Measurements from ENCODE around the gene PRR5L.

The PRR5L gene

DNA sequence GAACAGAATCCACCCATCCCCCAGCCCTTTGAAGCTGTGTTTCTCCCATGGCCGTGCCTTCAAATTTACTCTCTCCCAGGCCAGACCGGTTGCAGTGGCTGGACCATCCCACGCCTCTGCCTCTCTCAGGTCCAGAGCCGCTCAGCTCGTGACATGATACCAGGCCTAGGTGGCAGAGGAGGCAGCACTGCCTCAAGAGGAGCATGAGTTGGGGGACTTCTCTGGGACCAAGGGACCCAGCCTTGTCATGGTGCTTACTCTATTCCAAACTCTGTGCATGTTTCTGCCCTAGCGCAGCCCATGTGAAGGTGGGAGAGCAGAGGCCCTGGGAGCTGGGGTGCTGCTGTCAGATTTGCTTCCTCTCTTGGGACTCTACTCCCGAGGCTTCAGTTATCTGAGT is 163.0 kb downstream of the PRR5L start:
- Histone ChIP-seq H3K27me3 (ENCODE audit: insufficient read depth, poor library complexity, severe bottlenecking) (no peaks in the 10 kb centered on the region), H3K4me3 (replicated peaks; ENCODE audit: insufficient read depth, low read length) (no peak overlapping the region), H3K27ac (replicated peaks) (no peak overlapping the region)
- DNase-seq (ENCODE audit: low read depth in 1 of 2, low spot score in 1 of 2) = no peak
- no peak for TF ChIP-seq POLR2AphosphoS5 (IDR thresholded peaks at IDR 0.05; ENCODE audit: low read depth)
- no peak for TF ChIP-seq SPI1 (IDR thresholded peaks at IDR 0.05; ENCODE audit: borderline replicate concordance, low read depth)
- TF ChIP-seq, protein P1, sequence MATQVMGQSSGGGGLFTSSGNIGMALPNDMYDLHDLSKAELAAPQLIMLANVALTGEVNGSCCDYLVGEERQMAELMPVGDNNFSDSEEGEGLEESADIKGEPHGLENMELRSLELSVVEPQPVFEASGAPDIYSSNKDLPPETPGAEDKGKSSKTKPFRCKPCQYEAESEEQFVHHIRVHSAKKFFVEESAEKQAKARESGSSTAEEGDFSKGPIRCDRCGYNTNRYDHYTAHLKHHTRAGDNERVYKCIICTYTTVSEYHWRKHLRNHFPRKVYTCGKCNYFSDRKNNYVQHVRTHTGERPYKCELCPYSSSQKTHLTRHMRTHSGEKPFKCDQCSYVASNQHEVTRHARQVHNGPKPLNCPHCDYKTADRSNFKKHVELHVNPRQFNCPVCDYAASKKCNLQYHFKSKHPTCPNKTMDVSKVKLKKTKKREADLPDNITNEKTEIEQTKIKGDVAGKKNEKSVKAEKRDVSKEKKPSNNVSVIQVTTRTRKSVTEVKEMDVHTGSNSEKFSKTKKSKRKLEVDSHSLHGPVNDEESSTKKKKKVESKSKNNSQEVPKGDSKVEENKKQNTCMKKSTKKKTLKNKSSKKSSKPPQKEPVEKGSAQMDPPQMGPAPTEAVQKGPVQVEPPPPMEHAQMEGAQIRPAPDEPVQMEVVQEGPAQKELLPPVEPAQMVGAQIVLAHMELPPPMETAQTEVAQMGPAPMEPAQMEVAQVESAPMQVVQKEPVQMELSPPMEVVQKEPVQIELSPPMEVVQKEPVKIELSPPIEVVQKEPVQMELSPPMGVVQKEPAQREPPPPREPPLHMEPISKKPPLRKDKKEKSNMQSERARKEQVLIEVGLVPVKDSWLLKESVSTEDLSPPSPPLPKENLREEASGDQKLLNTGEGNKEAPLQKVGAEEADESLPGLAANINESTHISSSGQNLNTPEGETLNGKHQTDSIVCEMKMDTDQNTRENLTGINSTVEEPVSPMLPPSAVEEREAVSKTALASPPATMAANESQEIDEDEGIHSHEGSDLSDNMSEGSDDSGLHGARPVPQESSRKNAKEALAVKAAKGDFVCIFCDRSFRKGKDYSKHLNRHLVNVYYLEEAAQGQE (IDR thresholded peaks at IDR 0.05; ENCODE audit: insufficient replicate concordance, low read depth) = no peak
- TF ChIP-seq, protein P2, sequence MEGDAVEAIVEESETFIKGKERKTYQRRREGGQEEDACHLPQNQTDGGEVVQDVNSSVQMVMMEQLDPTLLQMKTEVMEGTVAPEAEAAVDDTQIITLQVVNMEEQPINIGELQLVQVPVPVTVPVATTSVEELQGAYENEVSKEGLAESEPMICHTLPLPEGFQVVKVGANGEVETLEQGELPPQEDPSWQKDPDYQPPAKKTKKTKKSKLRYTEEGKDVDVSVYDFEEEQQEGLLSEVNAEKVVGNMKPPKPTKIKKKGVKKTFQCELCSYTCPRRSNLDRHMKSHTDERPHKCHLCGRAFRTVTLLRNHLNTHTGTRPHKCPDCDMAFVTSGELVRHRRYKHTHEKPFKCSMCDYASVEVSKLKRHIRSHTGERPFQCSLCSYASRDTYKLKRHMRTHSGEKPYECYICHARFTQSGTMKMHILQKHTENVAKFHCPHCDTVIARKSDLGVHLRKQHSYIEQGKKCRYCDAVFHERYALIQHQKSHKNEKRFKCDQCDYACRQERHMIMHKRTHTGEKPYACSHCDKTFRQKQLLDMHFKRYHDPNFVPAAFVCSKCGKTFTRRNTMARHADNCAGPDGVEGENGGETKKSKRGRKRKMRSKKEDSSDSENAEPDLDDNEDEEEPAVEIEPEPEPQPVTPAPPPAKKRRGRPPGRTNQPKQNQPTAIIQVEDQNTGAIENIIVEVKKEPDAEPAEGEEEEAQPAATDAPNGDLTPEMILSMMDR (IDR thresholded peaks at IDR 0.05; ENCODE audit: insufficient read depth, low read length) = no peak
- TF ChIP-seq GABPA (IDR thresholded peaks at IDR 0.05; ENCODE audit: low read depth) = no peak

DNA sequence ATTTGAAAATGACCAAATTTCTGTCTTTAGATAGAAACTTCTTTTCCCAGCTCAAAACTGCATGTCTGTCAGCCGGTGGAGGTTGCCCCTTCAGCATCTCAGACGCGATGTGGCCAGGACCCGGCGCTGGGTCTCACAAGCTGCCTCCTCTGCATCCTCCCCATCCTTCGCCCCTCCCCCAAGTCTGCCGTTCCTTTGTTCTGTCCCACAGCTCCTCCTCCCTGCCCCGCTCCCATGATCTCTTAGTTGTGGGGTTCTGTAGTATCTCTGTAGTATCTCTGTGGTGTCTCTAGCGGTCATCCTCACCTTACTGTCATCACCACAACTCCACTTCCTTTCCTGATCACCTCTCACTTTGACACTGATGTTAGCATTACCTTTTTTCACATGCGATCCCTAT is 164.1 kb downstream of the PRR5L start:
- DNase-seq (ENCODE audit: low read depth in 1 of 2, low spot score in 1 of 2) = no peak
- Histone ChIP-seq H3K4me3 (replicated peaks; ENCODE audit: insufficient read depth, low read length) (no peak overlapping the region), H3K27me3 (ENCODE audit: insufficient read depth, poor library complexity, severe bottlenecking) (no peaks in the 10 kb centered on the region), H3K27ac (replicated peaks) (no peak overlapping the region)
- TF ChIP-seq POLR2AphosphoS5 (IDR thresholded peaks at IDR 0.05; ENCODE audit: low read depth) (no peak), GABPA (IDR thresholded peaks at IDR 0.05; ENCODE audit: low read depth) (no peak)
- TF ChIP-seq, protein P2 (IDR thresholded peaks at IDR 0.05; ENCODE audit: insufficient read depth, low read length) = no peak

DNA sequence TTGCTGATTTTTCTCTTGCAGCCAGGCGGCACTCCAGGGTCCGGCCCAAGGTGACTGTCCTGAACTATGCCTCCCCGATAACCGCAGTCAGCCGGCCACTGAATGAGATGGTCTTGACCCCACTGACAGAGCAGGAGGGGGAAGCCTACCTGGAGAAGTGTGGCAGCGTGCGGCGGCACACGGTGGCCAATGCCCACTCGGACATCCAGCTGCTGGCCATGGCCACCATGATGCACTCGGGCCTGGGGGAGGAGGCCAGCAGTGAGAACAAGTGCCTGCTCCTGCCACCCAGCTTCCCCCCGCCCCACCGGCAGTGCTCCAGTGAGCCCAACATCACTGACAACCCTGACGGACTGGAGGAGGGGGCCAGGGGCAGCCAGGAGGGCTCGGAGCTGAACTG is 166.2 kb downstream of the PRR5L start:
- Histone ChIP-seq H3K27me3 (ENCODE audit: insufficient read depth, poor library complexity, severe bottlenecking) (no peaks in the 10 kb centered on the region), H3K4me3 (replicated peaks; ENCODE audit: insufficient read depth, low read length) (no peak overlapping the region), H3K27ac (replicated peaks) (no peak overlapping the region)
- DNase-seq (ENCODE audit: low read depth in 1 of 2, low spot score in 1 of 2) = no peak
- TF ChIP-seq, protein P2 (IDR thresholded peaks at IDR 0.05; ENCODE audit: insufficient read depth, low read length) = no peak
- TF ChIP-seq POLR2AphosphoS5 (IDR thresholded peaks at IDR 0.05; ENCODE audit: low read depth) (no peak), SPI1 (IDR thresholded peaks at IDR 0.05; ENCODE audit: borderline replicate concordance, low read depth) (no peak), GABPA (IDR thresholded peaks at IDR 0.05; ENCODE audit: low read depth) (no peak)
- TF ChIP-seq, protein P1 (IDR thresholded peaks at IDR 0.05; ENCODE audit: insufficient replicate concordance, low read depth) = no peak

DNA sequence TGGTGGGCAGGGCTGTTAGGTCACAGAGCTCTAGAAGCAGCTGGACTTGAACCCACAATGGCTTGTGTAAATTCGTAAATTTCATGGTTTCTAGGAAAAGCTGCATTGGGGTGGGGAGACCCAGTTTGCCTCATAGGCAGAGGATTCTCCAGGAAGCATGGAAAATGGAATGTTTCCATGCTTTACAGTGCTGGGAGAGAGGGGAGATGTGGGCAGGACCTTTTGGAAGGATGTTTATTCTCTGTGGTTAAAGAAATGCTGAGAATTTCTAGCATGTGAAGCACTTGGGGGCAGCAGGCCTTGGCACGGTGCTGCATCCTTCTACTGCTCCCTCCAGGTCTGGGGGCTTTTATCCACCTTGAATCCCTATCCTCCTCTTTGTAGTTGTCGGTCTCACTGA is 167.7 kb downstream of the PRR5L start:
- Histone ChIP-seq H3K4me3 (replicated peaks; ENCODE audit: insufficient read depth, low read length) (no peak overlapping the region), H3K27ac (replicated peaks) (no peak overlapping the region), H3K27me3 (ENCODE audit: insufficient read depth, poor library complexity, severe bottlenecking) (no peaks in the 10 kb centered on the region)
- DNase-seq (ENCODE audit: low read depth in 1 of 2, low spot score in 1 of 2) = no peak
- TF ChIP-seq POLR2AphosphoS5 (IDR thresholded peaks at IDR 0.05; ENCODE audit: low read depth) (no peak), GABPA (IDR thresholded peaks at IDR 0.05; ENCODE audit: low read depth) (no peak), SPI1 (IDR thresholded peaks at IDR 0.05; ENCODE audit: borderline replicate concordance, low read depth) (no peak)
- TF ChIP-seq, protein P2 (IDR thresholded peaks at IDR 0.05; ENCODE audit: insufficient read depth, low read length) = no peak
- TF ChIP-seq, protein P1 (IDR thresholded peaks at IDR 0.05; ENCODE audit: insufficient replicate concordance, low read depth) = no peak
